Hematopoietic multipotent progenitor cell treated with erythropoietin and hydrocortisone succinate and interleukin-3 and kit ligand, for 17 days (in vitro differentiated cells): ENCODE results near the gene BAG3.
"Not testable (repeated sequence)": the region's sequence is repeated elsewhere in the genome, so short reads cannot be mapped to it uniquely, and the experiment has no call there.

ENCODE experiments used
- DNase-seq: peaks from one replicate; pipeline ENCODE4 v3.0.0-alpha.2; 2015; ENCODE audit warnings: low spot score

Gene BAG3

GRCh38 chr10:119650692-119651513, at the start of gene BAG3:
BAG3 (plus strand) TSS chr10:119651380; CDS start chr10:119651676, 296 bp downstream.
- DNase-seq: peak; percentile 88

- peak; percentile 75 for DNase-seq
These were observed 48.7 kb upstream of the BAG3 start for GRCh38 chr10:119602241-119603095.

- DNase-seq: no peak
These were observed 46.7 kb upstream of the BAG3 start for GRCh38 chr10:119604468-119604867.

GRCh38 chr10:119608316-119609155, 42.6 kb upstream of the BAG3 start:
- DNase-seq: peak; percentile 31

- no peak for DNase-seq
These were observed 41.7 kb upstream of the BAG3 start for GRCh38 chr10:119609516-119609915.

- no peak for DNase-seq
These were observed 39.7 kb upstream of the BAG3 start for GRCh38 chr10:119611433-119611832.

- DNase-seq: no peak
These were observed 37.4 kb upstream of the BAG3 start for GRCh38 chr10:119613741-119614140.

- DNase-seq: no peak
These were observed 36.5 kb upstream of the BAG3 start for GRCh38 chr10:119614686-119615085.

- DNase-seq: no peak
These were observed 34.2 kb upstream of the BAG3 start for GRCh38 chr10:119616882-119617570.

- DNase-seq: no peak
These were observed 32.0 kb upstream of the BAG3 start for GRCh38 chr10:119619215-119619614.

GRCh38 chr10:119619811-119620210, 31.4 kb upstream of the BAG3 start:
- DNase-seq: not testable (repeated sequence)

GRCh38 chr10:119620241-119621077, 30.7 kb upstream of the BAG3 start:
- no peak for DNase-seq

GRCh38 chr10:119621078-119621384, 30.1 kb upstream of the BAG3 start:
- DNase-seq: no peak

GRCh38 chr10:119625570-119626280, 25.5 kb upstream of the BAG3 start:
- no peak for DNase-seq

- no peak for DNase-seq
These were observed 20.9 kb upstream of the BAG3 start for GRCh38 chr10:119630300-119630699.

- no peak for DNase-seq
These were observed 17.5 kb upstream of the BAG3 start for GRCh38 chr10:119633538-119634218.

GRCh38 chr10:119634219-119634544, 17.0 kb upstream of the BAG3 start:
- no peak for DNase-seq

- no peak for DNase-seq
These were observed 13.5 kb upstream of the BAG3 start for GRCh38 chr10:119637631-119638030.

GRCh38 chr10:119638982-119639381, 12.2 kb upstream of the BAG3 start:
- DNase-seq: no peak

GRCh38 chr10:119640384-119640783, 10.8 kb upstream of the BAG3 start:
- no peak for DNase-seq
